GM12873 (cell line): Measurements from ENCODE around the gene CCDC157.

Experiments
- CTCF ChIP-seq: IDR thresholded peaks from 2 replicates; pipeline ENCODE4 v1.5.1; 2012; ENCODE audit warnings: low read depth, mild to moderate bottlenecking, moderate library complexity, low read length, control low read depth; ENCODE audit not compliant: insufficient read depth; ENCODE audit errors: missing control alignments

CCDC157 gene

GRCh38 chr22:30362651-30363281, 6.0 kb downstream of the CCDC157 start:
- no peak for TF ChIP-seq CTCF

- no peak for TF ChIP-seq CTCF
Measured at GRCh38 chr22:30365891-30366290, 9.1 kb downstream of the CCDC157 start.

GRCh38 chr22:30368420-30368819, 11.6 kb downstream of the CCDC157 start:
- no peak for TF ChIP-seq CTCF

- TF ChIP-seq CTCF = no peak
Measured at GRCh38 chr22:30370641-30371230, 13.9 kb downstream of the CCDC157 start.

- no peak for TF ChIP-seq CTCF
Measured at GRCh38 chr22:30371321-30371720, 14.5 kb downstream of the CCDC157 start.

- TF ChIP-seq CTCF = no peak
Measured at GRCh38 chr22:30371981-30372380, 15.2 kb downstream of the CCDC157 start.

GRCh38 chr22:30372915-30373314, 16.1 kb downstream of the CCDC157 start:
- TF ChIP-seq CTCF = no peak
